NCI-H2227 treated with DMSO at 0.1 percent for 48 hours (cell line): ENCODE results near the gene SLC36A3.

Experiments used
- DNase-seq: peaks from one replicate; lab custom pipeline; 2025; lab: John Stamatoyannopoulos, UW

SLC36A3 gene

DNA sequence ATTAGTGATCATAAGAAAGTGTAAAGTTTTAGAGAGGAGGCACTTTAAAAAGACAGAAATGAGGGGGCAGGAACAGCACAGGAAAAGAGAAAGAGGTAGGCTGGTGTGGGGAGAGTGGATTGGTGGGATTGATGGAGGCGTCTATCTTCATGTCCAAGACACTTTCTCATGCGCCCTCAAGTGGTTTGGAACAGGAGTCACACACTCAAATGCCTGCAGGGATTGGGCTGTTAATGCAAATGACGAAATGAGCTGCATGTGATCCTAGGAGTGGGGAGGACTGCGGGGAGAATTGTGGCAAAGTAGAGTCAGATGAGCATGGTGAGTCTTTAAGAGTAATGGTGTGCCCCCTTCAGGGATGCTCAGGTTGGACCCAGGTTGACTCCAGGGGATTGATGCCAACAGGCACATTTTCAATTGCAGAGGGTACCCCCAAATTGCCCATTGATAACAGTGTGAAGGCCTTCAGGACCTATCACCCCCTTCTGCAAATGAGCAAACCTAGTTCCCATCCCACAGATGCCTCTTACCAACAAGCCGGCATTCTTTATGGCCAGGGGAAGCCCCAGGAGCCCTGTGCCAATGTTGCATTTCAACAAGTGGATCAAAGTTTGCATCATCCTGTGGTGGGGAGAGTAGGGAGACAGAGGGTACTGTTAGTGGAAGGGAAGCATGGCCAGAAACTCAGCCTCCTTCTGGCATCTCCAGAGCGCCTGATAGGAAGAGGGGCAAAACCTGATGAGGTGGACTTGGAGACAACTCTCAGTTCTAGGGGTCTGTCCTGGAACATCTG, 5.3 kb downstream of the SLC36A3 start:
- DNase-seq: no peak

DNA sequence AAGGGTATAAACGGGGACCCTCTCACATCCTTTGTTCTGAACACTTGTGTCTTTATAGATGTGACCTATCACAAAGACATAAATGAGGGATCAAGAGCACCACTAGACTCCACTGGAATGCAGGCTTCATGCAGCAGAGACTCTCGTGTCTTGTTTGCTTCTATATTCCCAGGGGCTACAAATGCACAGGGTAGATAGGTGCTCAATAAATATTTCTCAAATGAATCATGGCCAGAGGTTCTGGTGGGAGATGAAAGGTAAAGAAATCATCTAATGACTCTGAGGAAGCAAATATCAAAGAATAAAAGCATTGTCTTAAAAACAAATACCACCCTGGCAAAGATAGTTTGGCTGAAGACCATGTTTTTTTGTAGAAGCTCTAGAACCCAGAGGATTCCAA, 6.6 kb downstream of the SLC36A3 start:
- no peak for DNase-seq

DNA sequence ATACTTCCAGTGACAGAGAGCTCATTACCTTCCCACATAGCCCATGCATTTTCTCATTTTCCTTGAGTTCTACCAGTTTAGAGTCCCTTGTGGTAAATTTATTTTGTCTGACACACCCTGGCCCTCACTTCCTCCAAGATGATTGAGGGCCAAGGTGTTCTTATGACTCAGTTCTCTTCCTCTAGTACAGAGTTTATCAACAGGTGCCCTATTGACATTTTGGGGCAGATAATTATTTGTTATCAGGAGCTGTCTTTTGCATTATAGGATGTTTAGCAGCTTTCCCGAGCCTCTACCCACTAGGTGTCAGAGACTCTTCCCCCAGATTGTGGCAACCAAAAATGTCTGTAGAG, 7.1 kb downstream of the SLC36A3 start:
- DNase-seq: no peak

DNA sequence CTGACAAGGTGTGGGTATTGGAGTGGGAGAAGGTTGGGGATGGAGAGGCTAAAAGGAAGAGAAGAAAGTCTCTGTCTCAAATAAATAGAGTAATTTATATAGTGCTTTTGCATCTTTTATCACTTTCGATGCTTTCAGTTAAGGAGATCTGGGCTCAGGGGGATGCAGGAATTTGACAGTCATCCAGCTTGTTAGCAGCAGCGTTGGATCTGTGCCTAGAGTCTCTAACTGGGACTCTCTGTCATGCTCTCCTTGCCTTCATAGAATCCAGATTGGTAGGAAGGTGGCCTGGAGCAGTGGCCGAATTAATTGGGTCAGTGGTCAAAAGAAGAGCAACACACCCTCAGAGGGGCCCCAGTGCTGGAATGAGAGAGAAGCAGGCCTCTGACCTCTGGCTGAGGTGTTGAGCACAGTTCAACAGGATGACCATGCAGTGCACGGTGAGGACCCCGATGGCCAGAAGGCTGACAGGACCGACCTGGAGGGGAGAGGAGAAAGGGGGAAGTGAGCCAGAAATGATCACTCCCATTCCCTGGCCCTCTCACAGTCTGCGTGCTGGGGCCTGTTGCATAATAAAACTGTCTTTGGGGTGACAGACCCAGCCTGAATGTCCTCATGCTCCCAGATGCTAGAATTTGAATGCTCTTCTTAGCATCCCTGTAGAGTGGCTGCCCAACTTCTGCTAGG, 7.6 kb downstream of the SLC36A3 start:
- no peak for DNase-seq

DNA sequence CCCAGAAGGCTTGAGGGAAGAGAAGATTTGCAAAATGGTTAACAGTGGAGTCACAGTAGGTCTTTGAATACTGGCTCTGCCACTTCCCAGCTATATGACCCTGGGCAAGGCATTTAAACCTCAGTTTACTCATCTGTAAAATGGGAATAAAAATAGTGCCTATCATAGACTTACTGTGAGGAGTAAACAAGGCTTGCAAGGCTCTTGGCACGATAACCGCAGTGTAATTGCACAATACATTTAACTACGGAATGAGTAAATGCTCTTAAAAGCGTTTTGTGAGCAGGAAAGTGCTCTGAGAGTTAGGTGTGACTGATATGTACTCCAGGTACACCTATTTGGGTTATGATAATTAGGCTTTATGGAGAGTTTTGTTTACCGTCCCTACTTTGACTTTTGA, 8.4 kb downstream of the SLC36A3 start:
- DNase-seq: no peak

DNA sequence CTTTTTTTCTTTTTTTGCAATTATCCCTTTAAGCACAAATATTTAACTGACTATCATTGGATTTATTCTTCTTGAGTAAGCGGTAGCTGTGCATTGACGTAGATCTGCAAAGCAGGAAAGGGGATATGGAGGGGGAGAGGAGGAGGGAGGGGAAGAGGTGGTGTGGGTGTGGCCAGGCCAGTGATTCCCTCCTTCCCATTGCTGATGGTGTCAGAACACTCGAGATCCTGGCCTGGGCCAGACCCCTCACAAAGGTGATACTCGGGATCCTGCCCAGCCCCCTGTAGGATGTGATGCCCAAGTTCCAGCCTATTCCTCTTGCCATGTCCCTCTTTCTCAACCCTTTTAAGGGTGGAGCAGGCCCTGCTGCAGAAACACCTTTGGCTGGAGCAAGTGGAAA, 9.9 kb downstream of the SLC36A3 start:
- no peak for DNase-seq

DNA sequence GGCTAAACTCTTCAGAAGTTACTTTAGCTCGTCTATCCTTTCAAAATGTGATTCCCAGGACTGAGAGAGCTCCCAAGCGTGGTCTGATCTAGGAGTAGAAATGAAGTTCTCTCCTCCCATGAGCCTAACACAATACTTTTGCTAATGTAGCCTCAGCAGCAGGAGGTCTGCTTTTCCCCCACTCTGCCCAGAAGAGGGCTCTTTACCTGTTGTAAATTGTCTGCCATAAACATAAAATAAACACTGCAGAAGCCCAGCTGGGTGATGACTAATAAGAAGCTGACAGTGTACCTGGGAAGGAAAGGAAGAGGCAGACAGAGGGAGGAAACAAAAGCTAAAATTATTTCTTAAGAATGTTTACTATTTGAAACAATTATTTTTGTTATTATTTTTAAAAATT, 15.4 kb downstream of the SLC36A3 start:
- DNase-seq: peak; percentile 6

DNA sequence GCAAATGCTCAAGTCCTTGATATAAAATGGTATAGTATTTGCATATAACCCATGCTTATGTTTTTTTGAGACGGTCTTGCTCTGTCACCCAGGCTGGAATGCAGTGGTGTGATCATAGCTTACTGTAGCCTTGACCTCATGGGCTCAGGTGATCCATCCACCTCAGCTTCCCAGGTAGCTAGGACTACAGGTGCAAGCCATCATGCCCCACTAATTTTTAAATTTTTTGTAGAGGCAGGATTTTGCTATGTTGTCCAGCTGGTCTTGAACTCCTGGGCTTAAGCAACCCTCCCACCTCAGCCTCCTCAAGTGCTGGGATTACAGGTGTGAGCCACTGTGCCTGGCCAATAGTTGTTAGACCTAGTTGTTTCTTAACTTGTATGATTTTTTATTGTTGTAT, 17.3 kb downstream of the SLC36A3 start:
- DNase-seq: no peak

DNA sequence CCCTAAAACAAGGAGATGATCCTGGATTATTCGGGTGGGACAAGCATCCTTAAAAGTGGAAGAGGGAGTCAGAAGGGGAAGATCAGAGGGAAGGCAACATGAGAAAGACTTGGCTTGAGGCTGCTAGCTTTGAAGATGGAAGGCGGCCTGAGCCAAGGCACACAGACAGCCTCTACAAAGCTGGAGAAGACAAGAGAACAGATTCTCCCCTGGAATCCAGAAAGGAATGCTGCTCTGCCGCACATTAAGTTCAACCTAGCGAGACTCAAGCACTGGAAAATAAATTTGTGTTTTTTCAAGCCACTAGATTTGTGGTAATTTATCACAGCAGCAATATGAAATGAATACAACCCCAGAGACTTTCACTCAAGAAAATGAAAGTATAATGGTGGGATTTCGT, 17.9 kb downstream of the SLC36A3 start:
- no peak for DNase-seq

DNA sequence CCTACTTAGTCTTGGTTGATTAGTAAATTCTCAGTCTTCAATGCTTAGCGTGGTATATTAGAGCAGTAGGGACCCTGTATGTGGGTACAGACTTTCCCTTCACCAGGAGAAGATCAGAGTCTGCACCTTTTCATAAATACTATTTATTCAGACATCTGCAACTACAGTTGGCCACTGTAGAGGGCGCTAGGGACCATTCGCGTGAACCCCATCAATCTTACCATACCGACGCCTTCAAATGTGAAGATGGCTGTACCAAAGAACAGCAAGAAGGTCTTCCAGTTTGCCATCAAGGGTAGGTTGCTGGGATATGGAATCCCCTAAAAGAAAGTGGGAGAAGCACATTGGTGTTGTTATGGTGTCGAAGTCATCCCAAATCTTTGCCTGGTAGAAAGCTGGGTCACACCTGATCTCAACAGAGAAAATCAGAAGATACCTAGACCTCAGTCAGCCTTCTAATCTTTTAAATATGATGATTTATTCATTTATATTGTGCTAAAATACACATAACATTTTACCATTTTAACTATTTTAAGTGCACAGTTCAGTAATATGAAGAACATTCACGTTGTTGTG, 19.1 kb downstream of the SLC36A3 start:
- DNase-seq: no peak

DNA sequence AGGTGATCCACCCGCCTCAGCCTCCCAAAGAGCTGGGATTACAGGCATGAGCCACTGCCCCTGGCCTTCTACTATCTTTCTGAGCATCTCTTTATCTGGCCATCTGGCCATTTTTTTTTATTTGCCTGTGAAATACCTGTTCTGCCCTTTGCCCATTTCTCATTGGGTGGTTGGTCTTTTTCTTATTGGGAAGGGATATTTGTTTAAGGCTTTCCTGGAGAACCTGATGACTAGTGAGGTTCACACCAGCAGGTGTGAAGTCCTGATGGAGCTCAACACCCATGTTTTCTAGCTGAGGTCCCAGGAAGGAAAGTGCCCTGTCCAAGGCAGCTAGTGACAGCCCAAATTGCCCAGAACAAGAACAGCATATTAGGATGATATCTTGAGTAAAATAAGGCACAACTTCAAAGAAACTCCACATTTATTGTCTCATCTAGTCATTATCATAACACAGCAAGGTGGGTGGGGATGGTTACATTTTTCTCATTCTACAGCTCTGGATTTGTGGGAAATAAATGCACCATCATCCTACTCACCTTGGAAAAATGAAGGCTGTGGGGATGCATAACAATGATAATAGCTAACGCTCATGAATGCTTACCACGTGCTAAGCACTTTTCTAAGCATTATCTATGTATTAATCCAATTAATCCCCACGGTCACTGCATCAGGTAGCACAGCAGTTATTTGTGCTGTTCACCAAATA, 20.3 kb downstream of the SLC36A3 start:
- no peak for DNase-seq

DNA sequence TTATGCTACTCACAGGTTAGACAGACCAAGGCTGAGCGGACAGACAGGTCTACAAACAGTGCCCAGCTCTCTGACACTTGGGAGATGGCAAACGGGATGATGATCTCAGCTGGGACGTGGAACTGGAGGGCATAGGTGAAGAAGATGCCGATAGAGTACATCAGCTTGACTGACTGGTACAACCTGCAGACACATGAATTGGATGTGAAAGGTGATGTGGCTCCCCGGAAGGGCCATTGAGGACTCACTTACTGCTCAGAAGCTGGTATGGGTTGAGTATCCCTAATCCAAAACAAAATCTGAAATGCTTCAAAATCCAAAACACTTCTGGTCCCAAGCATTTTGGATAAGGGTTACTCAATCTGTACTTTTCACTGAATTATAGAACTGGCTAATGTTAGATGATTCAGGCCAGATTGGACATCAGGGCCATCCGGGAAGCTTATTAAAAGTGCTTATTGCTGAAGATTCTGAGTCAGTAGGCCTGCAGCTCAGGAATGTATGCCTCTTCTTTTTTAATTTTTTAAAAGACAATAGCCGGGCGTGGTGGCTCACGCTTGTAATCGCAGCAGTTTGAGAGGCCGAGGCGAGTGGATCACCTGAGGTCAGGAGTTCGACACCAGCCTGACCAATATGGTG, 22.4 kb downstream of the SLC36A3 start:
- DNase-seq: no peak

DNA sequence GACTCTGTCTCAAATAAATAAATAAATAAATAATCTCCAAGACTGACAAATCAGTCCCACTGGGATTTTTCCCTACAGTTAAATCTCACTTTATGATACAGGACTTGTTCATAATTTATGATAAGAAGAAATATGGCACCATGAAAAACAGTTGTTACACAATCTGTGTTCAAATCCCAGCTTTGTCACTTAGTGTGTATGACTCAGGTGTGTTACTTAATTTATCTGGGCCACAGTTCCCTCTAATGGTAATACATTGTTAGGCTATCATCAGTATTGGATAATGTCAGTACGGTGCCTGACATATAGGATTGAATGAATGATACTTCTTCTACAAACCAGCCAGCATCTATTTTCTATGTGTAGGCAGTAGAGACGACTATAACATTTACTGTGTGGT, 23.1 kb downstream of the SLC36A3 start:
- DNase-seq: no peak

DNA sequence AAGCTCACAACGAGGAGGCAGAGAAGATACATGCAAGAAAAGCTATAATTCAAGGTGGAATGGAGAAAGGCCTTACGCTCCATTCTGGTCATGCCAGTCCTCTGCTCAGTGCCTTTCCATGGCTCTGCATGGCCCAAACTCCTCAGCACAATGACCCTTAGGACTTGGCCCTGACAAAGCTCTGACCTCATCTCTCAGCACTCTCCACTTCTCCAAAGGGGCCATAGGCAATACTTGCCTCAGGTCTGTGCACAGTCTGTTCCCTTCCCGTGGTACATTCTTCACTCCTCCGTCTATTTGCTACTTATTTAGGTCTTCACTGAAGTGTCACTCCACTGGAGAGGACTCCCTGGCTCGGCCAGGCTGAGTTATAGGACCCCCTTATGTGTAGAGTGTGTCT, 24.7 kb downstream of the SLC36A3 start:
- no peak for DNase-seq

DNA sequence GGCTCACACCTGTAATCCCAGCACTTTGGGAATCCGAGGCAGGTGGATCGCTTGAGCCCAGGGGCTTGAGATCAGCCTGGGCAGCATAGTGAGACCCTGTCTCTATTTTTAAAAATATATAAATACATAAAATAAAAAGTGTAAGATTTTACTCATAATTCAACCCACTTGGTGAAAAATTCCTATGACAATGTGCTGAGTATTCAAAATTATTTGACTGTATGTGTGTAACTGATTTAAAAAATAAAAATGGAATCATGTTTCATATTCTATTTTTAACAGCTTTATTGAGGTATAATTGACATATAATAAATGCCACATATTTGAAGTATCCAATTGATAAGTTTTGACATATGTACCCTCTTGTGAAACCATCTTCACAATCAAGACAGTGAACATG, 27.8 kb downstream of the SLC36A3 start:
- no peak for DNase-seq

DNA sequence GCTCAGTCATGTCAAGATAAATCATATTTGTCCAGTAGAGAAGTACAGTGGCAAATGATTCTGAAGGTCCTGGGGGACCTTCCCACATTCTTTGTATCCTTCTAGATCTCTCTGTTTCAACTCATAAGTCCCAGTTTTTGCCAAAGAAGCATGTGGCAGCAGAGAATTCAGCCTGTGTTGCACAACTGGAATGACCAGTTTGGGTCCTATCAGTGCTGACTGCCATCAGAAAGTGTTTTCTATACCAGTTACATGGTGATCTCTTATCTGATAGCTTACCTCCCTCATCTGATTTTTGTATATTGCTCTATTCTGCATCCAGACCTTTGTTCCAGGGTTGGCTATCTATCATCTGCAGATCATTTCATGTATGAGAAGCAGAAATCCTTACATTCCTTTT, 28.9 kb downstream of the SLC36A3 start:
- no peak for DNase-seq

DNA sequence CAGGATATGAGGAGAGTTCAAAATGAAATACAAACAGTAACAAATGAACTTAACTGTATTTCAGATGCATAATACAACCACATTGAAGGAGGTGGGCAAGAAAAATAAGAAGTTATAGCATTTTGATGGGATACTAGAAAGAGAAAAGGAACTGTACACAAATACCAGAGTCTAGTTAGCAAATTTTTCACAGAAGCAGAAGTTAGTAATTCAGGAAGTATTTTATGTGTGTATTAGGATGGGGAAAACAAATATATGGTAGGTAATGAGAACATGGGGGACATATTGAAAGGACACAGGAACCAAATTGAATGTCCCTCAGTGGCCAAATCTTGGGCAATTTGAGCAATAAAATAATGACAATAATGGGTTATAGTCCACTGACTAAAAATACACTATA, 32.2 kb downstream of the SLC36A3 start:
- DNase-seq: no peak

DNA sequence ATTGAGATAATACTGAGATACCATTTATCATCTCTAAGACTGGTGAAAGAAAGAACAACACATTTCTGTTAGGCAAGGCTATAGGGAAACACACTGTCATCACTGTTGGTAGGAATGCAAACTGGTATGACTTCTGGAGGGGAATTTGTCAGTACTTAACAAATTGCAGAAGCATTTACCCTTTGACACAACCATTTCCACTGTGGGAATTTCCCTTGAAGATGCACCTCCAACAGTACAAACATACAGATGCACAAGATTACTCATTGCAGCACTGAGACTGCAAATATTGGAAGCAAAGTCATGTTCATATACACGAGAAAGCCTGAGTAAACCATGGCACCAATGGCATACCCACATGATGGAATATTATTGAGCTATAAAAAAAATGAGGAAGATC, 33.0 kb downstream of the SLC36A3 start:
- DNase-seq: no peak

DNA sequence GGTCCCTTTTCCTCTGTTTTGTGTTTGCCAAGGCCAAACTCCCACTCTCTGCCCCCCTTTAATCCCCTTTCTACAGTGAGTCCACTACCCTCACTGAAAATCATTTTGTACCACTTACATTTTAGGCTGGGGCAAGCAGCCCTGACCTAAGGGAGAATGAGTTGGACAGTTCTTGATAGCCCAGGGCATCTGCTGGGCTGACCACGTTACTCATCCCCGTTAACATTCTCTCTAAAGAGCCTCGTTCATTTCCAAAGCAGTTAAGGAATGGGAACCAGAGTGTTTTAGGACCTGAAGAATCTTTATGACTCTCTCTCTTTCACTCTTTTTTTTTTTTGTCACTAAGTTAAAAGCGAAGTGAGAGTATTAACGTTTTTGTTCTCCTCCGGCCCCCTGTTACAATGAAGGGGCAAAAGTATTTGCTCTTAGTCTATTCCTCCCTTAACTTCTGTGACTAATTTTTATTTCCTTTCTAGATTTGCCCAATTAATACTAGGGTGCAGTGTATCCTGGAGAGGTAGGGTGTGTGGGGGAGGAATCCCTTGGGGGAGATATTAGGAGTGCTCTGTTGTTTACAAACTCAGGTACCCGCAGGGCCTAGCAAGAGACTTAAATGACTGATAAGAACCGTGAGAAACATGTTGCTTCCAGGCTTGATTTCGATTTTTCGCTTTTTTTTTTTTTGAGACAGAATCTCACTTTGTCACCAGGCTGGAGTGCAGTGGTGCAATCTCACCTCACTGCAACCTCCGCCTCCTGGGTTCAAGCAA, 35.9 kb downstream of the SLC36A3 start:
- no peak for DNase-seq

DNA sequence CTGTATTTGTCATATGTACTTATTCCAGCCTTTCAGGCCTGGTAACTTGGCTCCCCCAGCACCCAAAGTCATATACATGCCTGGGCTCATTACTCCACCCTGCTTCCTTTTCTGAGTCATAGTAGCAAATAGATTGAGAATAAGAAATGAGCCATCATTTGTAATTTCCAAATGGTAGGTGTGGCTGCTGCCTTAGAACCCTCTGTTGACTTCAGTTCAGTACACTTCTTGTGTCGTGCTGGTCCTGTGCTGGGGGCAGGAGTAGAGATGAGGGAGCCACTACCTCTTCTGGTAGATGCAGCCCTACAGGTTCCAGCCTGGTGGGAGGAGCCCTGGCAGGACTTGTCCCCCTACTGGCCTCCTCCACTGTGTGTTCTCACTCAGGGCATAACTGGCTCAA, 39.5 kb downstream of the SLC36A3 start:
- no peak for DNase-seq

DNA sequence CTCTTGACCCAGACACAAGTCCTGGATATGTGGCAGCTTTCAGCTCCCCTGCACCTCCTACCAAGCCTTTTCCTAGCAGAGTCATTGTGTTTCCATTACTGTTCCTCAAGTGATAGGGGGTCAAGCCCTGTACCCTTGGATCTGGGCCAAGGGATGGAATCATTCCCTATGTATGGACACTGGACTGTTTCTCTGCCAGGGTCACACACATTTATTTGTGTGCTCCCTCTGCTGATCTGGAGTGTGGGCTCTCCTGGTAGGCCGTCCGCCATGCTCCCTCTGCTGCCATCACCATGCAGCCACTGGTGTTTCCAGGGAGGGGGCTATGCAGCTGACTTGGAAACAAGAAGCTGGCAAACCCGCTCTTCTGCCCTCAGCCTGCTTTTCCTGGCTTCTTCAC, 41.0 kb downstream of the SLC36A3 start:
- no peak for DNase-seq

DNA sequence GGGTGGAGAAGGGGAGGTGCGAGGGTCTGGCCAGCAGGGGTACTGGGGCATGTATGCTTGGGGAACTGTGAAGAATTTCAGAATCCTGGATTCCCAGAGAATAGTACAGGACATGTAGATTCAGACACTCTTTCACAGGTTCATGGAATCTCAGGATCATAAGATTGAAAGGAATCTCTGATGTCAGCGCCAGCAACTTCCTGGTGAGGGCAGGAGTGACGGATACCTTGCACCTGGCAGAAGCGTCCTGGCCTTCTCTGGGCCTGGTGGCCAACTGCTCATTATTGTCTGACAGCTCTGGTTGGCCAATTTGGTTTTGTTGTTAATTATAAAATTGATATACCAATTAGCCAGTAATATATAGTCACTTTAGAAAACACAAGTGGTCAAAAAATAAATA, 43.6 kb downstream of the SLC36A3 start:
- DNase-seq: no peak
